GM12878 (cell line): ENCODE results near the gene TMC7. TPM values are rescaled to one million over a fixed set of nuclear protein-coding genes. Genes with fewer than 3 reads are reported as not detected.

Experiments used
- ATAC-seq: fragments of 200-7000 bp; cut with Tn5 transposase; 3 replicates; pipeline ENCODE4 v1.9.1; 2020; ENCODE audit warnings: mild to moderate bottlenecking, moderate library complexity
- BruUV-seq: library from RNA; stranded (reverse); fragments of 400-500 nt; replicated peaks from 2 replicates; lab custom pipeline; 2021; lab: Mats Ljungman, UMichigan
- CTCF ChIA-PET: fragments of 300-600 bp; sonication (Branson Sonifier 250); formaldehyde crosslinking; extraction: SDS; loops from one replicate; lab custom pipeline; 2021; ENCODE audit warnings: inconsistent platforms; lab: Yijun Ruan, JAX
- POLR2A ChIA-PET: fragments of 350-600 bp; formaldehyde crosslinking; extraction: SDS; loops from one replicate; lab custom pipeline; 2021; ENCODE audit warnings: inconsistent platforms; lab: Charles Lee
- RAD21 ChIA-PET: fragments of 300-600 bp; sonication (Branson Sonifier 250); formaldehyde crosslinking; loops from one replicate; lab custom pipeline; 2023; ENCODE audit warnings: antibody characterized with exemption; ENCODE audit not compliant: unreplicated experiment; lab: Charles Lee
- SMC1A ChIA-PET: fragments of 300-600 bp; sonication (Branson Sonifier 250); formaldehyde crosslinking; loops from one replicate; lab custom pipeline; 2023; ENCODE audit not compliant: unreplicated experiment, uncharacterized antibody; lab: Charles Lee
- DNase-seq: peaks from one replicate; pipeline ENCODE4 v3.0.0-alpha.2; 2011; ENCODE audit warnings: low read depth, low spot score
- FAIRE-seq: peaks from 3 replicates; lab custom pipeline; 2011; peaks lifted over from hg19 to GRCh38; lab: Jason Lieb, UNC
- H2AFZ ChIP-seq: 2 replicates; pipeline ENCODE4 v1.6.0; 2011; ENCODE audit warnings: low read depth, low read length, control low read depth; ENCODE audit not compliant: control insufficient read depth
- H3K27ac ChIP-seq: 2 replicates; pipeline ENCODE4 v1.5.1; 2011; ENCODE audit warnings: control low read depth; ENCODE audit not compliant: control insufficient read depth, insufficient read depth
- H3K27me3 ChIP-seq, 2 experiments: replicated peaks in 1 of 2; 2 replicates each; pipeline versions ENCODE4 v1.6.0 to v1.6.1; 2011; ENCODE audit warnings: low read length in 1 of 2; ENCODE audit not compliant: control insufficient read depth in 2 of 2, insufficient read depth in 2 of 2
- H3K36me3 ChIP-seq, 2 experiments: 2 replicates each; pipeline ENCODE4 v1.5.1; 2011; ENCODE audit warnings: low read length in 1 of 2; ENCODE audit not compliant: control insufficient read depth in 2 of 2, insufficient read depth in 2 of 2
- H3K4me1 ChIP-seq: 2 replicates; pipeline ENCODE4 v1.6.1; 2011; ENCODE audit warnings: mild to moderate bottlenecking, low read length, moderate library complexity, mixed read lengths; ENCODE audit not compliant: control insufficient read depth, insufficient read depth
- H3K4me2 ChIP-seq: 2 replicates; pipeline ENCODE4 v1.6.0; 2011; ENCODE audit warnings: control low read depth; ENCODE audit not compliant: control insufficient read depth, insufficient read depth
- H3K4me3 ChIP-seq: fragments of 200-600 bp; sonication (generic); 2 replicates; pipeline ENCODE4 v1.5.1; 2016
- H3K79me2 ChIP-seq: 2 replicates; pipeline ENCODE4 v1.6.0; 2011; ENCODE audit warnings: low read length; ENCODE audit not compliant: control insufficient read depth, insufficient read depth
- H3K9ac ChIP-seq: 2 replicates; pipeline ENCODE4 v1.8.0; 2011; ENCODE audit warnings: low read length, control low read depth, mixed read lengths; ENCODE audit not compliant: control insufficient read depth, insufficient read depth
- H3K9me3 ChIP-seq: replicated peaks from 3 replicates; pipeline ENCODE4 v1.5.1; 2011; ENCODE audit warnings: mild to moderate bottlenecking, low read length; ENCODE audit not compliant: control insufficient read depth, insufficient read depth
- H4K20me1 ChIP-seq: 2 replicates; pipeline ENCODE4 v1.6.0; 2011; ENCODE audit not compliant: control insufficient read depth, insufficient read depth
- ATF7 ChIP-seq: fragments of 450-650 bp; IDR thresholded peaks from 2 replicates; pipeline ENCODE4 v1.6.1; 2016; ENCODE audit warnings: low read depth, mild to moderate bottlenecking
- BACH1 ChIP-seq: fragments of 450-650 bp; IDR thresholded peaks from 2 replicates; pipeline ENCODE4 v1.6.1; 2017; ENCODE audit warnings: mild to moderate bottlenecking, borderline replicate concordance
- DPF2 ChIP-seq: fragments of 450-650 bp; IDR thresholded peaks from 2 replicates; pipeline ENCODE4 v1.6.1; 2017; ENCODE audit warnings: mild to moderate bottlenecking
- IKZF2 ChIP-seq, 2 experiments: fragments of 450-650 bp; IDR thresholded peaks; 2 replicates each; pipeline ENCODE4 v1.6.1; 2017; ENCODE audit warnings: mild to moderate bottlenecking in 2 of 2, moderate library complexity in 2 of 2
- LARP7 ChIP-seq: fragments of 450-650 bp; IDR thresholded peaks from 2 replicates; pipeline ENCODE4 v1.6.1; 2017; ENCODE audit warnings: mild to moderate bottlenecking
- MTA3 ChIP-seq: IDR thresholded peaks from 2 replicates; pipeline ENCODE4 v1.6.1; 2012; ENCODE audit warnings: low read length, inconsistent platforms, borderline replicate concordance
- SPI1 ChIP-seq: IDR thresholded peaks from 2 replicates; pipeline ENCODE4 v1.6.1; 2011; ENCODE audit warnings: low read depth, mild to moderate bottlenecking, low read length, moderate library complexity, borderline replicate concordance; ENCODE audit not compliant: insufficient read depth
- WGBS: methylation state at CpG from one replicate; pipeline ENCODE4 v1.1.6; 2016; ENCODE audit warnings: low lambda C conversion rate; ENCODE audit not compliant: insufficient replicate concordance, insufficient coverage; ENCODE audit errors: missing lambda C conversion rate; 5-methylcytosine and 5-hydroxymethylcytosine counted together
- in situ Hi-C: fragments of 300-500 bp; cut with MboI; formaldehyde crosslinking; loops from 9 replicates; pipeline ENCODE4 v1.14.3; 2018; ENCODE audit warnings: mixed read lengths
- intact Hi-C: fragments of 100-400 bp; cut with micrococcal nuclease; formaldehyde crosslinking; loops from one replicate; pipeline ENCODE4 v1.14.2; 2022; ENCODE audit not compliant: unreplicated experiment
- polyA plus RNA-seq, 11 experiments: library from polyadenylated mRNA; depleted of rRNA in 4 of 11; unstranded in 6 of 11; stranded (reverse) in 5 of 11; fragments of >200 nt; fragmentation: Nextera tagmentation in 4 of 11; fragmentation: Illumina TruSeq in 1 of 11; extraction: Ambion mirVana in 4 of 11; extraction: Trizol in 1 of 11; gene quantifications; 1 replicate in 1 of 11; 2 replicates in 10 of 11; pipeline versions ENCODE4 v1.2.1 to v1.2.3, GENCODE V29; 2011 to 2016; ENCODE audit warnings: inconsistent platforms in 2 of 11, missing spikeins in 2 of 11, low read depth in 1 of 11
- total RNA-seq, 4 experiments: library from RNA; depleted of rRNA in 3 of 4; stranded (reverse); fragments of >200 nt in 3 of 4; fragmentation: Illumina TruSeq in 1 of 4; extraction: Trizol in 1 of 4; gene quantifications; 2 replicates each; pipeline versions ENCODE4 v1.2.1 to v1.2.3, GENCODE V29; 2013 to 2021
- TF ChIP-seq, protein P1 (sequence below): fragments of 450-650 bp; IDR thresholded peaks from 2 replicates; pipeline ENCODE4 v1.6.1; 2016; ENCODE audit warnings: mild to moderate bottlenecking

TMC7 gene
- total and polyA plus RNA-seq, 10 of the 15 experiments (the other 5 are each of a cell fraction or from before 2014, with no cell fraction given), result 0.15 TPM; not detected in 9

DNA sequence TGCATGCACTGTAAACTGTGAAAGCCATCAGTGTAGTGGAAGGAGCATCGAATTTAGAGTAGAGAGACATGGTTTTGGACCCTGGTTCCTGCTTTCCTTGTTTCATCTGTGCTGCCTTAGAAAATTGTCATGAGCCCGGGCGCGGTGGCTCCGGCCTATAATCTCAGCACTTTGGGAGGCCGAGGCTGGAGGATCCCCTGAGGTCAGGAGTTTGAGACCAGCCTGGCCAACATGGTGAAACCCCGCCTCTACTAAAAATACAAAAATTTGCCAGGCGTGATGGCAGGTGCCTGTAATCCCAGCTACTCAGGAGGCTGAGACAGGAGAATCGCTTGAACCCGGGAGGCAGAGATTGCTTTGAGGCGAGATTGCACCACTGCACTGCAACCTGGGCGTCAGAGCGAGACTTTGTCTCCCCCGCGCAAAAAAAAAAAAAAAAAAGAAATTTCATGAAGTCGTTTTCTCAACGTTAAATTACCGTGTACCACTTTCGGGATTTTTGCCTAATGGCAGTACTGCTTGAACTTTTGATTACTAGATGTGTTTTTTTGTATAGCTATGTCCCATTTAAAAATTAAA is 84.6 kb downstream of the TMC7 start:
- Histone ChIP-seq H2AFZ (peak overlapping the region; percentile 93), H3K79me2 (no peaks in the 10 kb centered on the region; the same call in 1 of the 2 replicates), H4K20me1 (no peaks in the 10 kb centered on the region), H3K9ac (peak overlapping the region; percentile 94), H3K36me3 (no peaks in the 10 kb centered on the region; a peak in 2 of 4 replicates), H3K4me2 (peak overlapping the region; percentile 66), H3K4me3 (peak overlapping the region; percentile 95), H3K9me3 (no peaks in the 10 kb centered on the region), H3K4me1 (no peaks in the 10 kb centered on the region; the same call in 1 of the 2 replicates), H3K27ac (peak overlapping the region; percentile 99), H3K27me3 (no peaks in the 10 kb centered on the region)
- POLR2A ChIA-PET, result interaction anchor here (0.6 to 1.9 kb wide), 4 partner anchors 27 to 424 kb away, joined by 3 to 9 read pairs (median 4); no protein-coding TSS in a partner anchor
- ATAC-seq, result no peak
- SMC1A ChIA-PET, result interaction anchor here (0.6 to 0.9 kb wide), 3 partner anchors 43 to 1688 kb away, joined by 3 to 4 read pairs (median 3); no protein-coding TSS in a partner anchor
- in situ Hi-C loops, result no loop called here
- no peak for DNase-seq
- 0 out of 2 replicates have a peak, but pooled peaks have one; percentile 18 for TF ChIP-seq MTA3
- TF ChIP-seq, protein P1, sequence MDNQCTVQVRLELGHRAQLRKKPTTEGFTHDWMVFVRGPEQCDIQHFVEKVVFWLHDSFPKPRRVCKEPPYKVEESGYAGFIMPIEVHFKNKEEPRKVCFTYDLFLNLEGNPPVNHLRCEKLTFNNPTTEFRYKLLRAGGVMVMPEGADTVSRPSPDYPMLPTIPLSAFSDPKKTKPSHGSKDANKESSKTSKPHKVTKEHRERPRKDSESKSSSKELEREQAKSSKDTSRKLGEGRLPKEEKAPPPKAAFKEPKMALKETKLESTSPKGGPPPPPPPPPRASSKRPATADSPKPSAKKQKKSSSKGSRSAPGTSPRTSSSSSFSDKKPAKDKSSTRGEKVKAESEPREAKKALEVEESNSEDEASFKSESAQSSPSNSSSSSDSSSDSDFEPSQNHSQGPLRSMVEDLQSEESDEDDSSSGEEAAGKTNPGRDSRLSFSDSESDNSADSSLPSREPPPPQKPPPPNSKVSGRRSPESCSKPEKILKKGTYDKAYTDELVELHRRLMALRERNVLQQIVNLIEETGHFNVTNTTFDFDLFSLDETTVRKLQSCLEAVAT, result peak; percentile 94
- no peak for TF ChIP-seq DPF2
- TF ChIP-seq IKZF2 (IDR thresholded peaks at IDR 0.05), result 0 out of 4 replicates have a peak, but pooled peaks of 1 of the 2 experiments have one; percentile 14
- no peak for TF ChIP-seq SPI1
- peak; percentile 55; the same call in 1 of the 2 replicates for TF ChIP-seq ATF7
- 0 out of 2 replicates have a peak, but pooled peaks have one; percentile 21 for TF ChIP-seq LARP7
- no peak for TF ChIP-seq BACH1
- intact Hi-C loops, result loop anchor here (5.0 kb wide), 2 partner anchors 276 to 454 kb away; partner anchors contain the start of genes CCP110, GDE1 and RPS15A
- CTCF ChIA-PET, result interaction anchor here (0.7 to 1.3 kb wide), 4 partner anchors 10 to 490 kb away, joined by 4 to 5 read pairs (median 4); no protein-coding TSS in a partner anchor
- 24% methylated on average over 15 of the region's 19 CpGs for WGBS
- RAD21 ChIA-PET, result interaction anchor here (0.7 to 1.4 kb wide), 3 partner anchors 17 to 267 kb away, joined by 3 to 6 read pairs (median 4); partner anchors contain the start of gene ARL6IP1
- no TSS peak for BruUV-seq
- no peak for FAIRE-seq
